Testis (tissue), 3 donors: ENCODE results near the gene TMEFF1. TPM values are rescaled to one million over a fixed set of nuclear protein-coding genes. Genes with fewer than 3 reads are reported as not detected.

ENCODE experiments used
- polyA plus RNA-seq: library from polyadenylated mRNA; stranded (reverse); fragments of 350-450 nt; fragmentation: Illumina TruSeq; extraction: RNeasy Lipid Tissue Mini Kit (QIAGEN cat#74804); gene quantifications from one replicate; pipeline ENCODE4 v1.2.3, GENCODE V29; 2014; ENCODE audit warnings: low read depth, low replicate concordance; ENCODE audit not compliant: insufficient read depth
- total RNA-seq, 2 donors: library from RNA; depleted of rRNA; stranded (reverse); fragments of >200 nt; gene quantifications; one replicate each; pipeline ENCODE4 v1.2.3, GENCODE V29; 2016

TMEFF1 gene
- total and polyA plus RNA-seq, 3 donors from 2014 or later, result 2.3 to 8.7 (median 5.9) TPM

Other genes starting within 250 kb of the TMEFF1 start
- gene TEX10, start 120.2 kb upstream of the TMEFF1 start, total RNA-seq, result 10 to 100 TPM; 45.3 to 47.4 TPM
- gene TEX10, start 120.2 kb upstream of the TMEFF1 start, polyA plus RNA-seq, result 45.7 TPM
- gene MSANTD3, start 46.0 kb upstream of the TMEFF1 start, total RNA-seq, result 10 to 100 TPM; 16.9 to 24.9 TPM
- gene MSANTD3, start 46.0 kb upstream of the TMEFF1 start, polyA plus RNA-seq, result 11.5 TPM
- 1 to 10 TPM; 2.7 to 3.5 TPM for gene CAVIN4, start 104.9 kb downstream of the TMEFF1 start, total RNA-seq
- gene CAVIN4, start 104.9 kb downstream of the TMEFF1 start, polyA plus RNA-seq, result 3.7 TPM